Large intestine (tissue), 12 donors: ENCODE data around the gene SLC35E4. TPM values are rescaled to one million over a fixed set of nuclear protein-coding genes. Genes with fewer than 3 reads are reported as not detected.
"Not testable (repeated sequence)": the region's sequence is repeated elsewhere in the genome, so short reads cannot be mapped to it uniquely, and the experiment has no call there.

ENCODE experiments used
- DNase-seq, 2 donors: peaks; one replicate each; pipeline versions ENCODE4 v3.0.0 to v3.0.0-alpha.2; 2013
- H3K27ac ChIP-seq: one replicate; pipeline ENCODE4 v1.5.1; 2013; ENCODE audit warnings: low read length
- H3K27me3 ChIP-seq: 2 replicates; pipeline ENCODE4 v1.6.1; 2013; ENCODE audit warnings: low read length; ENCODE audit not compliant: control insufficient read depth, insufficient read depth
- H3K36me3 ChIP-seq: 2 replicates; pipeline ENCODE4 v1.6.1; 2013; ENCODE audit warnings: low read length; ENCODE audit not compliant: control insufficient read depth, insufficient read depth
- H3K4me1 ChIP-seq: one replicate; pipeline ENCODE4 v1.6.1; 2013; ENCODE audit warnings: low read length; ENCODE audit not compliant: control insufficient read depth, insufficient read depth
- H3K4me3 ChIP-seq: one replicate; pipeline ENCODE4 v1.5.1; 2013; ENCODE audit warnings: low read length
- H3K9me3 ChIP-seq: one replicate; pipeline ENCODE4 v1.6.1; 2013; ENCODE audit warnings: mild to moderate bottlenecking, low read depth, low read length, moderate library complexity; ENCODE audit not compliant: control insufficient read depth
- WGBS: methylation state at CpG from one replicate; pipeline ENCODE4 v1.1.5; 2013; ENCODE audit warnings: low lambda C conversion rate; ENCODE audit not compliant: insufficient coverage; 5-methylcytosine and 5-hydroxymethylcytosine counted together
- long read RNA-seq, 11 donors: transcript quantifications; one replicate each; lab custom pipeline, GENCODE V29; 2026
- polyA plus RNA-seq: library from polyadenylated mRNA; unstranded; fragments of 120-200 nt; gene quantifications from one replicate; pipeline ENCODE4 v1.2.1, GENCODE V29; 2013

Gene SLC35E4
- polyA plus RNA-seq = 1.2 TPM
- long read RNA-seq, donor 1 = 0 reads
- long read RNA-seq, donor 2, partial matches to known transcripts = 0 of 1 reads
- long read RNA-seq, donor 2, other reads (novel, unspliced or antisense) = 0 of 1 reads
- long read RNA-seq, donor 3, partial matches to known transcripts = 8 of 8 reads
- long read RNA-seq, donor 3, other reads (novel, unspliced or antisense) = 0 of 8 reads
- long read RNA-seq, donor 4 = 0 reads
- long read RNA-seq, donor 5, partial matches to known transcripts = 0 of 1 reads
- long read RNA-seq, donor 5, other reads (novel, unspliced or antisense) = 0 of 1 reads
- long read RNA-seq, donor 6 = 0 reads
- long read RNA-seq, donor 7, partial matches to known transcripts = 0 of 1 reads
- long read RNA-seq, donor 7, other reads (novel, unspliced or antisense) = 0 of 1 reads
- long read RNA-seq, donor 8, partial matches to known transcripts = 0 of 3 reads
- long read RNA-seq, donor 8, other reads (novel, unspliced or antisense) = 0 of 3 reads
- long read RNA-seq, donor 9 = 0 reads
- long read RNA-seq, donor 10, partial matches to known transcripts = 0 of 2 reads
- long read RNA-seq, donor 10, other reads (novel, unspliced or antisense) = 0 of 2 reads
- long read RNA-seq, donor 11 = 0 reads

- DNase-seq = peak; percentile 72 to 77
- H3K4me3 ChIP-seq = peak within 1 kb of the TSS; percentile 41
- H3K27ac ChIP-seq = peak within 1 kb of the TSS; percentile 57
- peaks cover 3% of the 10 kb centered on the region for H3K9me3 ChIP-seq
- peaks cover 13% of the 10 kb centered on the region for H3K4me1 ChIP-seq
- no peaks in the 10 kb centered on the region for H3K36me3 ChIP-seq
- no peaks in the 10 kb centered on the region for H3K27me3 ChIP-seq
- no CpG with 5 or more reads among the region's 75 CpGs for WGBS
Observed at GRCh38 chr22:30635273-30636225, at the start of gene SLC35E4. TSS of gene SLC35E4 (plus strand) at chr22:30635781. CDS start at chr22:30636451, 670 bp downstream.

GRCh38 chr22:30586414-30586813 is 49.2 kb upstream of the SLC35E4 start:
- Histone ChIP-seq H3K9me3 (no peaks in the 10 kb centered on the region), H3K27ac (no peak overlapping the region), H3K4me3 (no peak overlapping the region), H3K4me1 (no peaks in the 10 kb centered on the region), H3K27me3 (no peaks in the 10 kb centered on the region), H3K36me3 (peaks cover 79% of the 10 kb centered on the region)
- DNase-seq = no peak
- WGBS = no CpG with 5 or more reads among the region's 8 CpGs

- peak overlapping the region; percentile 67 for H3K27ac ChIP-seq
- peaks cover 3% of the 10 kb centered on the region for H3K27me3 ChIP-seq
- peaks cover 33% of the 10 kb centered on the region for H3K36me3 ChIP-seq
- no peak for DNase-seq
- peaks cover 3% of the 10 kb centered on the region for H3K4me1 ChIP-seq
- no CpG with 5 or more reads among the region's 14 CpGs for WGBS
- H3K4me3 ChIP-seq = peak overlapping the region; percentile 84
- H3K9me3 ChIP-seq = no peaks in the 10 kb centered on the region
Observed at GRCh38 chr22:30591191-30591587, 44.4 kb upstream of the SLC35E4 start.

GRCh38 chr22:30591588-30592359 is 43.8 kb upstream of the SLC35E4 start, which contains the start of gene PES1:
TSS of gene PES1 (minus strand) at chr22:30591910. CDS start at chr22:30591833, 77 bp downstream.
- Histone ChIP-seq H3K4me1 (peaks cover 3% of the 10 kb centered on the region), H3K27ac (peak within 1 kb of the TSS; percentile 67), H3K9me3 (no peaks in the 10 kb centered on the region), H3K36me3 (peaks cover 27% of the 10 kb centered on the region), H3K27me3 (peaks cover 3% of the 10 kb centered on the region), H3K4me3 (peak within 1 kb of the TSS; percentile 84)
- DNase-seq = peak; percentile 99
- no CpG with 5 or more reads among the region's 49 CpGs for WGBS

- peaks cover 22% of the 10 kb centered on the region for H3K36me3 ChIP-seq
- not testable (repeated sequence) for DNase-seq, H3K27me3 ChIP-seq, H3K4me1 ChIP-seq, H3K9me3 ChIP-seq, H3K27ac ChIP-seq
- no CpG with 5 or more reads among the region's 18 CpGs for WGBS
- peak overlapping the region; percentile 24 for H3K4me3 ChIP-seq
Observed at GRCh38 chr22:30592360-30592713, 43.2 kb upstream of the SLC35E4 start.

GRCh38 chr22:30596199-30596598 is 39.4 kb upstream of the SLC35E4 start:
- Histone ChIP-seq H3K4me3 (no peak overlapping the region), H3K36me3 (no peaks in the 10 kb centered on the region), H3K27ac (no peak overlapping the region), H3K4me1 (peaks cover 3% of the 10 kb centered on the region), H3K27me3 (peaks cover 3% of the 10 kb centered on the region), H3K9me3 (no peaks in the 10 kb centered on the region)
- DNase-seq = no peak
- WGBS = no CpG with 5 or more reads among the region's 2 CpGs

- no peak for DNase-seq
- Histone ChIP-seq H3K4me3 (no peak overlapping the region), H3K27me3 (peaks cover 3% of the 10 kb centered on the region), H3K36me3 (no peaks in the 10 kb centered on the region), H3K27ac (no peak overlapping the region), H3K9me3 (no peaks in the 10 kb centered on the region), H3K4me1 (peaks cover 3% of the 10 kb centered on the region)
- WGBS = no CpG with 5 or more reads among the region's 29 CpGs
Observed at GRCh38 chr22:30596886-30597285, 38.7 kb upstream of the SLC35E4 start.

GRCh38 chr22:30598986-30599385 is 36.6 kb upstream of the SLC35E4 start:
- no peak for DNase-seq
- no peak overlapping the region for H3K4me3 ChIP-seq
- WGBS = 57% methylated on average over 1 of the region's 3 CpGs
- no peak overlapping the region for H3K27ac ChIP-seq
- H3K4me1 ChIP-seq = no peaks in the 10 kb centered on the region
- H3K27me3 ChIP-seq = peaks cover 3% of the 10 kb centered on the region
- no peaks in the 10 kb centered on the region for H3K36me3 ChIP-seq
- no peaks in the 10 kb centered on the region for H3K9me3 ChIP-seq

- WGBS = 100% methylated on average over 1 of the region's 3 CpGs
- Histone ChIP-seq H3K9me3 (no peaks in the 10 kb centered on the region), H3K4me3 (no peak overlapping the region), H3K36me3 (no peaks in the 10 kb centered on the region), H3K27ac (no peak overlapping the region), H3K4me1 (peaks cover 3% of the 10 kb centered on the region), H3K27me3 (no peaks in the 10 kb centered on the region)
- no peak for DNase-seq
Observed at GRCh38 chr22:30600921-30601320, 34.7 kb upstream of the SLC35E4 start.
